ENCODE results near the gene GTPBP1.

GRCh38 chr22:38697425-38698089 is 8.2 kb upstream of the GTPBP1 start:
- TF ChIP-seq ZNF274 (IDR thresholded peaks at IDR 0.05; ENCODE audit: low read depth, low read length) (no peak), YY1 (IDR thresholded peaks at IDR 0.05; ENCODE audit: insufficient read depth, insufficient read length) (no peak)
